ENCODE measurements around the gene FBP2.

GRCh38 chr9:94599102-94599501 lies 5.5 kb upstream of the FBP2 start:
- TF ChIP-seq, protein P1, sequence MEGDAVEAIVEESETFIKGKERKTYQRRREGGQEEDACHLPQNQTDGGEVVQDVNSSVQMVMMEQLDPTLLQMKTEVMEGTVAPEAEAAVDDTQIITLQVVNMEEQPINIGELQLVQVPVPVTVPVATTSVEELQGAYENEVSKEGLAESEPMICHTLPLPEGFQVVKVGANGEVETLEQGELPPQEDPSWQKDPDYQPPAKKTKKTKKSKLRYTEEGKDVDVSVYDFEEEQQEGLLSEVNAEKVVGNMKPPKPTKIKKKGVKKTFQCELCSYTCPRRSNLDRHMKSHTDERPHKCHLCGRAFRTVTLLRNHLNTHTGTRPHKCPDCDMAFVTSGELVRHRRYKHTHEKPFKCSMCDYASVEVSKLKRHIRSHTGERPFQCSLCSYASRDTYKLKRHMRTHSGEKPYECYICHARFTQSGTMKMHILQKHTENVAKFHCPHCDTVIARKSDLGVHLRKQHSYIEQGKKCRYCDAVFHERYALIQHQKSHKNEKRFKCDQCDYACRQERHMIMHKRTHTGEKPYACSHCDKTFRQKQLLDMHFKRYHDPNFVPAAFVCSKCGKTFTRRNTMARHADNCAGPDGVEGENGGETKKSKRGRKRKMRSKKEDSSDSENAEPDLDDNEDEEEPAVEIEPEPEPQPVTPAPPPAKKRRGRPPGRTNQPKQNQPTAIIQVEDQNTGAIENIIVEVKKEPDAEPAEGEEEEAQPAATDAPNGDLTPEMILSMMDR (conservative IDR thresholded peaks at IDR 0.05) = no peak
- no peak for TF ChIP-seq ZFX (IDR thresholded peaks at IDR 0.05)

Data from C4-2B (cell line).